K562 (cell line): ENCODE measurements around the gene MED28. TPM values are rescaled to one million over a fixed set of nuclear protein-coding genes. Genes with fewer than 3 reads are reported as not detected.

Experiments used
- ATAC-seq: fragments of 200-7000 bp; cut with Tn5 transposase; 3 replicates; pipeline ENCODE4 v1.9.1; 2020; ENCODE audit warnings: moderate library complexity
- BruUV-seq: library from RNA; stranded (reverse); fragments of 400-500 nt; replicated peaks from 2 replicates; lab custom pipeline; 2021; lab: Mats Ljungman, UMichigan
- CTCF ChIA-PET: fragments of 300-600 bp; formaldehyde crosslinking; extraction: SDS; loops from one replicate; lab custom pipeline; 2021; ENCODE audit warnings: low intra/inter-chr PET ratio; lab: Yijun Ruan, JAX
- POLR2A ChIA-PET: fragments of 300-600, 350-650 bp; sonication (Branson Sonifier 250); formaldehyde crosslinking; extraction: SDS; loops from one replicate; lab custom pipeline; 2021; ENCODE audit warnings: antibody characterized with exemption, inconsistent platforms; lab: Yijun Ruan, JAX
- DNase-seq, 4 experiments: peaks; one replicate each; pipeline versions ENCODE4 v3.0.0 to v3.0.0-alpha.2; 2011 to 2018; ENCODE audit warnings: low spot score in 3 of 4, mixed read lengths in 3 of 4; ENCODE audit errors: extremely low read depth in 1 of 4
- FAIRE-seq: peaks from 2 replicates; lab custom pipeline; 2011; peaks lifted over from hg19 to GRCh38; lab: Jason Lieb, UNC
- H2AFZ ChIP-seq: 2 replicates; pipeline ENCODE4 v1.6.0; 2011; ENCODE audit warnings: low read depth, low read length, control low read depth, inconsistent platforms
- H3K27ac ChIP-seq: fragments of 200-600 bp; 3 replicates; pipeline ENCODE4 v1.8.0; 2011; ENCODE audit warnings: low read depth, mild to moderate bottlenecking, control low read depth, inconsistent platforms, low read length, moderate library complexity, mixed read lengths; ENCODE audit errors: extremely low read depth
- H3K27me3 ChIP-seq, 2 experiments: fragments of 300-600 bp in 1 of 2; 2 replicates in 1 of 2; 3 replicates in 1 of 2; pipeline versions ENCODE4 v1.6.0 to v1.8.0; 2011; ENCODE audit warnings: inconsistent platforms in 2 of 2, low read length in 2 of 2, mild to moderate bottlenecking in 1 of 2, mixed read lengths in 1 of 2, moderate library complexity in 1 of 2; ENCODE audit not compliant: control insufficient read depth in 2 of 2, insufficient read depth in 2 of 2
- H3K36me3 ChIP-seq: fragments of 300-600 bp; 3 replicates; pipeline ENCODE4 v1.8.0; 2011; ENCODE audit warnings: mild to moderate bottlenecking, low read length, inconsistent platforms; ENCODE audit not compliant: control insufficient read depth, insufficient read depth
- H3K4me1 ChIP-seq, 2 experiments: fragments of 200-600 bp in 1 of 2; replicated peaks in 1 of 2; 2 replicates in 1 of 2; 3 replicates in 1 of 2; pipeline versions ENCODE4 v1.5.1 to v1.8.0; 2011; ENCODE audit warnings: inconsistent platforms in 2 of 2, low read length in 2 of 2, mild to moderate bottlenecking in 1 of 2, mixed read lengths in 1 of 2, moderate library complexity in 1 of 2; ENCODE audit not compliant: control insufficient read depth in 2 of 2, insufficient read depth in 2 of 2
- H3K4me2 ChIP-seq: 2 replicates; pipeline ENCODE4 v1.6.1; 2011; ENCODE audit warnings: low read length, control low read depth, inconsistent platforms, mixed read lengths; ENCODE audit not compliant: insufficient read depth
- H3K4me3 ChIP-seq: fragments of 200-600 bp; sonication (generic), shearing (Covaris generic); 2 replicates; pipeline ENCODE4 v1.5.1; 2016; ENCODE audit warnings: control low read depth, inconsistent platforms
- H3K79me2 ChIP-seq: fragments of 200-600 bp; 3 replicates; pipeline ENCODE4 v1.8.0; 2011; ENCODE audit warnings: low read length, inconsistent platforms; ENCODE audit not compliant: control insufficient read depth, insufficient read depth
- H3K9ac ChIP-seq, 2 experiments: 2 replicates each; pipeline versions ENCODE4 v1.6.0 to v1.6.1; 2011; ENCODE audit warnings: low read depth in 2 of 2, low read length in 2 of 2, control low read depth in 1 of 2, inconsistent platforms in 1 of 2, mild to moderate bottlenecking in 1 of 2, mixed read lengths in 1 of 2; ENCODE audit not compliant: insufficient read depth in 1 of 2
- H3K9me1 ChIP-seq: one replicate; pipeline ENCODE4 v1.6.0; 2011; ENCODE audit warnings: inconsistent platforms, mild to moderate bottlenecking, low read length, moderate library complexity; ENCODE audit not compliant: control insufficient read depth, insufficient read depth
- H3K9me3 ChIP-seq: replicated peaks from 2 replicates; pipeline ENCODE4 v1.5.1; 2011; ENCODE audit warnings: low read depth, low read length, inconsistent platforms; ENCODE audit not compliant: control insufficient read depth, insufficient read depth
- H4K20me1 ChIP-seq: replicated peaks from 2 replicates; pipeline ENCODE4 v1.6.1; 2011; ENCODE audit warnings: low read length, inconsistent platforms, mixed read lengths; ENCODE audit not compliant: control insufficient read depth, insufficient read depth
- AFF1 ChIP-seq, 2 experiments: fragments of 450-650 bp; IDR thresholded peaks; 2 replicates each; pipeline ENCODE4 v1.6.1; 2018; ENCODE audit warnings: mild to moderate bottlenecking in 2 of 2, low read depth in 1 of 2; ENCODE audit not compliant: partially characterized antibody in 2 of 2
- ATF2 ChIP-seq: sonication (generic); formaldehyde crosslinking; IDR thresholded peaks from 2 replicates; pipeline ENCODE4 v1.8.1; 2022; ENCODE audit warnings: missing genetic modification reagents
- KLF13 ChIP-seq: fragments of 450-650 bp; IDR thresholded peaks from 2 replicates; pipeline ENCODE4 v1.6.1; 2016; ENCODE audit warnings: missing genetic modification characterization, low read depth, mild to moderate bottlenecking, missing compliant biosample characterization, moderate library complexity, borderline replicate concordance
- NFE2 ChIP-seq: IDR thresholded peaks from 2 replicates; pipeline ENCODE4 v1.6.1; 2014; ENCODE audit warnings: antibody characterized with exemption, low read depth
- NR2C1 ChIP-seq, 2 experiments: fragments of 450-650 bp; IDR thresholded peaks; 2 replicates each; pipeline ENCODE4 v1.6.1; 2017; ENCODE audit warnings: mild to moderate bottlenecking in 2 of 2, antibody characterized with exemption in 1 of 2, inconsistent platforms in 1 of 2, missing compliant biosample characterization in 1 of 2, missing genetic modification characterization in 1 of 2
- RFX5 ChIP-seq: IDR thresholded peaks from 2 replicates; pipeline ENCODE4 v1.6.1; 2011; ENCODE audit warnings: low read depth, mild to moderate bottlenecking, improper control_type of control experiment, low read length
- SLC30A9 ChIP-seq: fragments of 250-450 bp; sonication (Bioruptor Pico); IDR thresholded peaks from 2 replicates; pipeline ENCODE4 v1.8.0; 2022; ENCODE audit warnings: mild to moderate bottlenecking, moderate library complexity
- SMAD1 ChIP-seq: fragments of 150-350 bp; IDR thresholded peaks from 2 replicates; pipeline ENCODE4 v1.6.1; 2014; ENCODE audit warnings: low read length, low read depth; ENCODE audit not compliant: partially characterized antibody
- SMAD4 ChIP-seq: fragments of 250-450 bp; sonication (Bioruptor Pico); conservative IDR thresholded peaks from 2 replicates; pipeline ENCODE4 v1.8.0; 2021; ENCODE audit warnings: inconsistent platforms, mild to moderate bottlenecking, moderate library complexity
- SMARCA4 ChIP-seq: fragments of 450-650 bp; IDR thresholded peaks from 2 replicates; pipeline ENCODE4 v1.6.1; 2016
- WGBS: fragments of 100-300 bp; shearing (Covaris generic); methylation state at CpG from one replicate; pipeline ENCODE4 v1.1.6; 2016; ENCODE audit warnings: low coverage, mixed read lengths; ENCODE audit not compliant: insufficient coverage; ENCODE audit errors: missing lambda C conversion rate; 5-methylcytosine and 5-hydroxymethylcytosine counted together
- in situ Hi-C: fragments of 300-500 bp; cut with MboI; formaldehyde crosslinking; loops from 4 replicates; pipeline ENCODE4 v1.15.0; 2018; ENCODE audit warnings: inconsistent platforms, mixed read lengths
- intact Hi-C: fragments of 100-400 bp; cut with micrococcal nuclease; formaldehyde crosslinking; loops from 2 replicates; pipeline ENCODE4 v1.14.2; 2022
- polyA plus RNA-seq, 8 experiments: library from polyadenylated mRNA; depleted of rRNA in 4 of 8; stranded (reverse) in 5 of 8; unstranded in 3 of 8; fragments of >200 nt; fragmentation: Nextera tagmentation in 2 of 8; fragmentation: Illumina TruSeq in 1 of 8; extraction: Ambion mirVana in 2 of 8; extraction: Trizol in 1 of 8; gene quantifications; 2 replicates each; pipeline versions ENCODE4 v1.2.1 to v1.2.3, GENCODE V29; 2011 to 2014; ENCODE audit warnings: inconsistent platforms in 1 of 8, missing spikeins in 1 of 8
- total RNA-seq, 7 experiments: library from RNA; depleted of rRNA in 6 of 7; stranded (reverse); fragments of >200 nt in 6 of 7; fragmentation: Illumina TruSeq in 2 of 7; extraction: Trizol in 2 of 7; gene quantifications; 2 replicates each; pipeline versions ENCODE4 v1.2.1 to v1.2.3, GENCODE V29; 2011 to 2021; ENCODE audit warnings: low replicate concordance in 1 of 7

Gene MED28
- total and polyA plus RNA-seq, 9 of the 15 experiments (the other 6 are each of a cell fraction or from before 2014, with no cell fraction given) = 15.5 to 93.8 (median 50.5) TPM

- Histone ChIP-seq H3K4me1 (no peaks in the 10 kb centered on the region), H3K4me3 (no peak overlapping the region), H3K9ac (no peak overlapping the region), H3K27me3 (no peaks in the 10 kb centered on the region), H3K9me1 (no peaks in the 10 kb centered on the region), H3K79me2 (no peaks in the 10 kb centered on the region), H2AFZ (no peak overlapping the region), H3K27ac (no peak overlapping the region), H3K9me3 (no peaks in the 10 kb centered on the region), H4K20me1 (no peaks in the 10 kb centered on the region), H3K36me3 (peaks cover 70% of the 10 kb centered on the region), H3K4me2 (no peak overlapping the region)
- WGBS = 90% methylated on average over 1 of the region's 1 CpG
- ChIA-PET CTCF (no interaction called here), POLR2A (interaction anchor here (0.6 to 1.2 kb wide), 2 partner anchors 19 to 161 kb away, joined by 3 read pairs; no protein-coding TSS in a partner anchor)
- FAIRE-seq (no peak), DNase-seq (no peak), ATAC-seq (no peak)
- intact Hi-C loops (no loop called here), in situ Hi-C loops (no loop called here)
- no TSS peak for BruUV-seq
- no peak for TF ChIP-seq RFX5
- no peak for TF ChIP-seq SMAD4 (CRISPR knock-in tag)
- TF ChIP-seq AFF1 (IDR thresholded peaks at IDR 0.05; ENCODE audit: low read depth in 1 of 2, partially characterized antibody in 2 of 2) = no peak
- TF ChIP-seq NR2C1 (IDR thresholded peaks at IDR 0.05) = no peak
- TF ChIP-seq NR2C1 (tag; IDR thresholded peaks at IDR 0.05) = no peak
- TF ChIP-seq NFE2 = no peak
- TF ChIP-seq KLF13 (tag) = no peak
- no peak for TF ChIP-seq SMAD1
- no peak for TF ChIP-seq ATF2
- no peak for TF ChIP-seq SLC30A9 (CRISPR knock-in tag)
- no peak for TF ChIP-seq SMARCA4
Measured at GRCh38 chr4:17599826-17600225, 14.6 kb upstream of the MED28 start.
